Mesendoderm (in vitro differentiated cells): Measurements from ENCODE around the gene CAMKMT.

Source experiments
- DNase-seq: peaks from one replicate; pipeline ENCODE4 v3.0.0; 2013
- H2AK5ac ChIP-seq: 2 replicates; pipeline ENCODE4 v1.6.1; 2013; ENCODE audit warnings: low read length, inconsistent platforms
- H2BK120ac ChIP-seq: 2 replicates; pipeline ENCODE4 v1.6.1; 2013; ENCODE audit warnings: low read depth, mild to moderate bottlenecking, low read length, moderate library complexity, mixed read lengths
- H2BK15ac ChIP-seq: replicated peaks from 2 replicates; pipeline ENCODE4 v1.6.1; 2013; ENCODE audit warnings: low read depth, mild to moderate bottlenecking, moderate library complexity
- H2BK5ac ChIP-seq: 2 replicates; pipeline ENCODE4 v1.6.1; 2013; ENCODE audit warnings: low read length, inconsistent platforms
- H3K18ac ChIP-seq: 2 replicates; pipeline ENCODE4 v1.6.1; 2013; ENCODE audit warnings: mild to moderate bottlenecking, low read length, mixed read lengths
- H3K23ac ChIP-seq: one replicate; pipeline ENCODE4 v1.6.1; 2013; ENCODE audit warnings: low read length
- H3K27ac ChIP-seq: 2 replicates; pipeline ENCODE4 v1.5.1; 2013; ENCODE audit warnings: low read depth, mild to moderate bottlenecking, inconsistent platforms, low read length, moderate library complexity
- H3K27me3 ChIP-seq: 2 replicates; pipeline ENCODE4 v1.6.1; 2013; ENCODE audit warnings: low read length, control low read depth, mild to moderate bottlenecking, inconsistent platforms; ENCODE audit not compliant: insufficient read depth, poor library complexity
- H3K36me3 ChIP-seq: 2 replicates; pipeline ENCODE4 v1.6.1; 2013; ENCODE audit warnings: low read length, inconsistent platforms; ENCODE audit not compliant: control insufficient read depth, insufficient read depth
- H3K4ac ChIP-seq: one replicate; pipeline ENCODE4 v1.6.1; 2013; ENCODE audit warnings: low read depth, mild to moderate bottlenecking, low read length, moderate library complexity
- H3K4me1 ChIP-seq: 2 replicates; pipeline ENCODE4 v1.6.1; 2013; ENCODE audit warnings: low read depth, low read length, inconsistent platforms; ENCODE audit not compliant: control insufficient read depth
- H3K4me2 ChIP-seq: 2 replicates; pipeline ENCODE4 v1.6.1; 2013; ENCODE audit warnings: low read length
- H3K4me3 ChIP-seq: 2 replicates; pipeline ENCODE4 v1.5.1; 2013; ENCODE audit warnings: mild to moderate bottlenecking, low read length
- H3K56ac ChIP-seq: one replicate; pipeline ENCODE4 v1.6.1; 2013; ENCODE audit warnings: low read length
- H3K79me1 ChIP-seq: 2 replicates; pipeline ENCODE4 v1.6.1; 2013; ENCODE audit warnings: low read length, inconsistent platforms
- H3K79me2 ChIP-seq: 2 replicates; pipeline ENCODE4 v1.6.1; 2013; ENCODE audit warnings: mild to moderate bottlenecking, low read length; ENCODE audit not compliant: control insufficient read depth, insufficient read depth
- H3K9ac ChIP-seq: 2 replicates; pipeline ENCODE4 v1.6.1; 2013; ENCODE audit warnings: low read length, inconsistent platforms
- H4K5ac ChIP-seq: one replicate; pipeline ENCODE4 v1.6.1; 2013; ENCODE audit warnings: low read length
- H4K8ac ChIP-seq: one replicate; pipeline ENCODE4 v1.6.1; 2013; ENCODE audit warnings: low read depth, mild to moderate bottlenecking, control low read depth, low read length, moderate library complexity
- WGBS: extraction: QIAGEN DNeasy Blood & Tissue Kit; methylation state at CpG from one replicate; pipeline ENCODE4 v1.1.7; 2013; ENCODE audit warnings: low lambda C conversion rate, missing lambda C conversion rate; ENCODE audit not compliant: insufficient coverage; ENCODE audit errors: extremely low coverage; 5-methylcytosine and 5-hydroxymethylcytosine counted together

Gene CAMKMT

GRCh38 chr2:44686561-44686960 lies 324.8 kb downstream of the CAMKMT start:
- Histone ChIP-seq H2BK5ac (no peak overlapping the region), H3K4ac (no peak overlapping the region), H3K79me2 (no peaks in the 10 kb centered on the region), H3K4me3 (no peak overlapping the region), H3K9ac (no peak overlapping the region), H3K79me1 (no peaks in the 10 kb centered on the region), H3K23ac (no peak overlapping the region), H2BK120ac (no peak overlapping the region), H4K5ac (no peak overlapping the region), H3K18ac (no peak overlapping the region), H2AK5ac (no peak overlapping the region), H3K27ac (no peak overlapping the region), H3K4me1 (no peaks in the 10 kb centered on the region), H4K8ac (no peak overlapping the region), H2BK15ac (no peak overlapping the region), H3K36me3 (no peaks in the 10 kb centered on the region), H3K4me2 (no peak overlapping the region), H3K56ac (no peak overlapping the region), H3K27me3 (no peaks in the 10 kb centered on the region)
- no CpG with 5 or more reads among the region's 2 CpGs for WGBS
- DNase-seq = no peak

GRCh38 chr2:44687686-44688455 lies 326.1 kb downstream of the CAMKMT start:
- H3K4ac ChIP-seq = no peak overlapping the region
- H2BK15ac ChIP-seq = no peak overlapping the region
- no peaks in the 10 kb centered on the region for H3K79me1 ChIP-seq
- H3K4me1 ChIP-seq = no peaks in the 10 kb centered on the region
- H3K27ac ChIP-seq = no peak overlapping the region
- H3K56ac ChIP-seq = no peak overlapping the region
- H4K5ac ChIP-seq = no peak overlapping the region
- H3K18ac ChIP-seq = no peak overlapping the region
- H2AK5ac ChIP-seq = no peak overlapping the region
- 100% methylated on average over 1 of the region's 5 CpGs for WGBS
- no peak overlapping the region for H3K4me3 ChIP-seq
- DNase-seq = no peak
- no peaks in the 10 kb centered on the region for H3K79me2 ChIP-seq
- H3K9ac ChIP-seq = no peak overlapping the region
- no peak overlapping the region for H2BK5ac ChIP-seq
- no peak overlapping the region for H3K23ac ChIP-seq
- H3K27me3 ChIP-seq = no peaks in the 10 kb centered on the region
- H2BK120ac ChIP-seq = no peak overlapping the region
- no peaks in the 10 kb centered on the region for H3K36me3 ChIP-seq
- H3K4me2 ChIP-seq = no peak overlapping the region
- H4K8ac ChIP-seq = no peak overlapping the region

GRCh38 chr2:44688456-44689124 lies 326.8 kb downstream of the CAMKMT start:
- Histone ChIP-seq H2BK120ac (no peak overlapping the region), H2BK5ac (no peak overlapping the region), H3K4me3 (no peak overlapping the region), H4K8ac (no peak overlapping the region), H3K4me2 (no peak overlapping the region), H3K4me1 (no peaks in the 10 kb centered on the region), H3K18ac (no peak overlapping the region), H3K27me3 (no peaks in the 10 kb centered on the region), H2BK15ac (no peak overlapping the region), H3K9ac (no peak overlapping the region), H3K79me1 (no peaks in the 10 kb centered on the region), H3K23ac (no peak overlapping the region), H2AK5ac (no peak overlapping the region), H4K5ac (no peak overlapping the region), H3K56ac (no peak overlapping the region), H3K79me2 (no peaks in the 10 kb centered on the region), H3K27ac (no peak overlapping the region), H3K36me3 (no peaks in the 10 kb centered on the region), H3K4ac (no peak overlapping the region)
- DNase-seq = no peak
- WGBS = no CpG with 5 or more reads among the region's 2 CpGs

GRCh38 chr2:44689516-44689915 lies 327.8 kb downstream of the CAMKMT start:
- H2BK120ac ChIP-seq = no peak overlapping the region
- no peak overlapping the region for H2AK5ac ChIP-seq
- no peak overlapping the region for H2BK5ac ChIP-seq
- H3K79me2 ChIP-seq = no peaks in the 10 kb centered on the region
- H3K4me2 ChIP-seq = no peak overlapping the region
- no peak overlapping the region for H3K23ac ChIP-seq
- no peak overlapping the region for H4K5ac ChIP-seq
- H3K4me3 ChIP-seq = no peak overlapping the region
- H3K4me1 ChIP-seq = no peaks in the 10 kb centered on the region
- WGBS = no CpG with 5 or more reads among the region's 1 CpG
- H3K4ac ChIP-seq = no peak overlapping the region
- H3K56ac ChIP-seq = no peak overlapping the region
- no peaks in the 10 kb centered on the region for H3K79me1 ChIP-seq
- H4K8ac ChIP-seq = no peak overlapping the region
- H3K27ac ChIP-seq = no peak overlapping the region
- H3K9ac ChIP-seq = no peak overlapping the region
- no peak overlapping the region for H2BK15ac ChIP-seq
- DNase-seq = no peak
- no peaks in the 10 kb centered on the region for H3K27me3 ChIP-seq
- H3K18ac ChIP-seq = no peak overlapping the region
- no peaks in the 10 kb centered on the region for H3K36me3 ChIP-seq

GRCh38 chr2:44691174-44691785 lies 329.5 kb downstream of the CAMKMT start:
- Histone ChIP-seq H4K5ac (no peak overlapping the region), H3K4ac (no peak overlapping the region), H2BK120ac (no peak overlapping the region), H3K56ac (no peak overlapping the region), H3K79me1 (no peaks in the 10 kb centered on the region), H3K4me1 (no peaks in the 10 kb centered on the region), H3K23ac (no peak overlapping the region), H3K18ac (no peak overlapping the region), H3K27me3 (no peaks in the 10 kb centered on the region), H3K9ac (no peak overlapping the region), H2BK5ac (no peak overlapping the region), H3K4me3 (no peak overlapping the region), H2AK5ac (no peak overlapping the region), H3K4me2 (no peak overlapping the region), H3K79me2 (no peaks in the 10 kb centered on the region), H3K36me3 (no peaks in the 10 kb centered on the region), H2BK15ac (no peak overlapping the region), H4K8ac (no peak overlapping the region), H3K27ac (no peak overlapping the region)
- no CpG with 5 or more reads among the region's 10 CpGs for WGBS
- DNase-seq = no peak
